Right renal cortex interstitium (tissue), 3 donors: ENCODE results near the gene KCNQ1. TPM values are rescaled to one million over a fixed set of nuclear protein-coding genes. Genes with fewer than 3 reads are reported as not detected.

ENCODE experiments used
- DNase-seq, 3 donors: peaks; one replicate each; pipeline ENCODE4 v3.0.0-alpha.2; 2013; ENCODE audit warnings: low read depth in 3 of 3, low spot score in 2 of 3
- polyA plus RNA-seq, 3 donors: library from polyadenylated mRNA; unstranded; fragments of 120-200 nt; gene quantifications; one replicate each; pipeline ENCODE4 v1.2.1, GENCODE V29; 2013; ENCODE audit not compliant: insufficient read length in 3 of 3

KCNQ1 gene
- polyA plus RNA-seq, 3 donors = 8.4 to 11.8 (median 10.2) TPM

GRCh38 chr11:2575591-2576051, 130.8 kb downstream of the KCNQ1 start:
- no peak for DNase-seq

DNA sequence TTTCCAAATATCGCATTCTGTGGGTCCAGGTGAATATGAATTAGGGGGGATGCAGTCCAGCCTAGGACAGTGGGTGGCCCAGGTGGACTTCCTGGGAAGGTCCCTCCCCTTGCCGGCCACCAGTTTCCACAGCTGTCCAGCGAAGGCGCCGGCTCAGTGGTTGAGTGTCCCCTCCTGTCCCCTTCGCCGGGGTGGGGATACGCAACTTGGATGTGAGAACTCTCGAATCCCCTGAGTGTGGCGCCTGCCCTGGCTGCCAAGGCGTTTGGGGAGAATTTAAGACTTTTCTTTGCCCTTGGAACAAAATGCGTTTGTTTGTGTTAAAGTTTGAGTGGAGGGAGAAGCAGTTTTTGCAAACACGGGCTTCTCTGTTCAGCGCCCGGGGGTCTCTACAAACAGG, 131.3 kb downstream of the KCNQ1 start:
- DNase-seq = no peak

DNA sequence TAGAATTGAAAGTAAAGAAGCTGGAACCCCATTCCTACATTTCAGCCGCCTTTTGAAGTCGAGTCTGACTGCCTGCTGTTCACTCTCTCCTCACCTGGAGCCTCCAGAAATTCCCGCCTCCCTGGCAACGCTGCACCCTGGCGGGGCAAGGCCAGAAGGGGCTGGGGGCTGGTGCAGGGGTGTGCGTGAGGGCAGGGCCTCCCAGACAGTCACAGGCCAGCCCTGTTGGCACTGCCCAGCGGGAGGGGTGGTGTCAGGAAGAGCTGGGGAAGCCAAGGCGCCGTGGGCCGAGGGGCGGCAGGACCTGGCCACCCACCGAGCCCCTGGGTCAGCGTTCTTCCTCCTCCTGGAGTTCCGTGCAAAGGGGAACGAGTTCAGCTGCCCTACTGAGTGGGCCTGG, 131.7 kb downstream of the KCNQ1 start:
- DNase-seq = no peak

DNA sequence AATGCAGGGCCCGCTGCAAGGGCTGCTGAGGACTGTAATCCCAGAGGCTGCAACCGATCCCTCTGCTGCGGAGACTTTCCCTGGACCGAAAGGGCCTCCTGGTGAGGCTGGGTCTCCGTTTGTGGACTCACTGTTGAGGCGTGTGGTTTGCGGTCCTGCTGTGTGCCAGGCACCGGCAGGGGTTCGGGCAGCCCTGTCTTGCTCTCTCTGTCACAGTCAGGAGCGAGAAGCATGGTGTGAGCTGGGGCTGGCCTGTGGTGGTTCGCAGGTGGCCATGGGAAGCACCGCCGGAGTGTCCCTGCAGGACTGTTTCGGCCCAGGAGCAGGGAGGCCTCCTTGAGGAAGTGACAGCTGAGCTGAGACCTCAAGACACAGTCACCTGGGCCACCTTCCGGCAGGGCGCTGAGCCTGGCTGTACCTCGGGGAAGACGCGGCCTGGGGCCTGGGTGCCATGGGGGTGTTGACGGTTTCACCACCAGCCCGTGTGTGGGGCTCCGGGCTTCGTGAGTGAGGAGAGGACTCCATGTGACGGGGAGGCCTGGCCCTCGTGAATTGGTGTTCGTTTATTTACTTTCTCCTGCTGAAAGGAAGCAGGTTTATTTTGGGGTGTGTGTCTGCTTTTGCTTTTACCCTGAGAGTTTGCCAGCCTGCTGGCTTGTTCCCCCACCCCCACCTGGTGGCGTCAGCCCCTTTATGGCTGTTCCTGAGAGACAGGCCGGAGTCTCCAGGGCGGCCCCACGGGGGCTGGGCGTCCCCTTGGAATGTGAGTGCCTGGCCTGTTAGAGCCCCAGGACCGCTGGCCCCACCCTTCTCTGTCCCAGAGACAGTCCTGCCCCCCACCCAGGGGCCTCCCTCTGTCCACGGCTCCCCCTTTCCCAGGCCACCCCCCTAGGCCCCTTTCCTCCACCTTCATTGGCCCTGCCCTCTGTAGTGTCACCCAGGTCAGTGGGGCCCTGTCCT, 132.5 kb downstream of the KCNQ1 start:
- no peak for DNase-seq

DNA sequence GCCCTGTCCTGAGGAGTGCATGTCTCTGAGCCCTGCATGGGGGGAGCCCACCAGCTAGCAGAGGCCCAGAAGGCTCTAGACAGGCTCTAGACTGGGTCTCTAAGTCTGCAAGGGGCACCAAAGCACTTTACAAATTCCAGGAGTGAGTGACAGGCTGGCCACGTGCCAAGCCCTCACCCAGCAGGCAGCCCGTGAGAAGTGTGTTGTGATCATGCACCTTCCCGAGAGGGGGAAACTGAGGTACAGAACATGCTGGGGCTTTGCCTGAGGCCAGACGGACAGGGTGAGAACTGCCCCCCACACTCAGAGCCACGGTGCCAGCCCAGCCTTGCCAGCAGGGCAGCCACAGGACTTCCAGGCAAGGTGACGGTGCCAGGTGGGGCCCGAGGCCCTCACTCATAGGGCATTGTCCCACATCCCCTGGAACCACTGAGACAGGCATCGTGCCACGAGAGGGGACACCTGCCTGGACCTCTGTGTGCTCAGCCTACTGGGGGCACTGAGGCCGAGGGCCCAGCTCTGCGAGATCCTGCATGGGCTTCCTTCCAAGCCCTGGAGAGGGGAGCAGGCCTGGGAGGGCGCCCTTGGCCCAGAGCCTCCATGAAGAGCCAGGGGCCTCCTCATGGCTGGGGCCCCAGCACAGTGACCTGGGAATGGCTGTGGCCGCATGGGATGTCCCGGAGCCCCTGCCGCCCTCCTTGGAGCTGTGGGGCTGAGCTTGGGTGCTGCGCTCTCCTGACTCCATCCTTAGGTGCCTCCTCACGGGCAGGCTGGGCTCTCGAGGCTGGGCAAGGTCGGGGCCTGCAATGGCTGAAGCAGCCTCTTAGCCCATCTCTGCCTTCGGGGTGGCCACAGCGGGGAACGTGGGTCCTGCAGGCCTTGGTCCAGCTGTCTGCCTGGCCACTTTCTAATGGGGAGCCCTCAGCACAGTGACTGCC, 133.5 kb downstream of the KCNQ1 start:
- DNase-seq = no peak

GRCh38 chr11:2578929-2579270, 134.1 kb downstream of the KCNQ1 start:
- DNase-seq = no peak

- no peak for DNase-seq
These were observed 134.7 kb downstream of the KCNQ1 start for GRCh38 chr11:2579315-2580060.

GRCh38 chr11:2580061-2580421, 135.2 kb downstream of the KCNQ1 start:
- no peak for DNase-seq

- no peak for DNase-seq
These were observed 135.8 kb downstream of the KCNQ1 start for GRCh38 chr11:2580571-2581001.

DNA sequence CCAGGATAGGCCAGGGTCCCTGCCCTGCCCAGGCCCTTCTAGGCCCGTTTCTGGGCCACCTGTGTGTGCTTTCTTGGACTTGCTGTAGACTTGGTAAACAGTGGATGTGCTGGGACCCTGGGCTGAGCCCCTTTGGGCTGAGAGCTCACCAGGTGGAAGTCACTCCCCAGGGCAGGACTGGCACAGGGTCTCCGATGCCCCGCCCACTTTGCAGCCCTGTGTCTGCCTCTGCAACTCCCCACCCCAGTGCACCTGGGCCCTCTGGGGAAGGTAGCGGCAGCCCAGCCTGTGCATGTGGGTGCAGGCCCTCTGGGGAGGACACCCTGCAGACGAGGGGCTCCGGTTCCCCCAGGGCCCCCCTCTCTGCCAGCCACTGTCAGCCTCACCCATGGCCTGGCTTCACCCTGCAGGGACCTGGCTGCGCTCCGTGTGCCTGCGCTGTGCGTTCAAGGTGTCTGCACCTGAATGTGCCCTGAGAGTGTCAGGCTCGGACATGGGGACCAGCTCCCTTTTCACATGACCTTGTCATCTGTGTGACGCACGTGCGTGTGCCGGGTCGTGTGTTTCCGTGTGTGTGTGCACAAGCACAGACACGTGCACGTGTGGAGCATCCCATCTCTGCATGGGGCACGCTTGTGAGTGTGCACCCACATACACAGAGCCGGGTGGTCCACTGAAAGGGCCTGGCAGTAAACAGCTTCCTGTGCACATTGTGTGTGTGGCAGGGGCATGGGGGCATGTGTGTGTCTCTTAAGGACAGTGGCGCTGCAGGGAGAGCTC, 136.5 kb downstream of the KCNQ1 start:
- DNase-seq = no peak

- no peak for DNase-seq
These were observed 137.1 kb downstream of the KCNQ1 start for GRCh38 chr11:2581931-2582350.

DNA sequence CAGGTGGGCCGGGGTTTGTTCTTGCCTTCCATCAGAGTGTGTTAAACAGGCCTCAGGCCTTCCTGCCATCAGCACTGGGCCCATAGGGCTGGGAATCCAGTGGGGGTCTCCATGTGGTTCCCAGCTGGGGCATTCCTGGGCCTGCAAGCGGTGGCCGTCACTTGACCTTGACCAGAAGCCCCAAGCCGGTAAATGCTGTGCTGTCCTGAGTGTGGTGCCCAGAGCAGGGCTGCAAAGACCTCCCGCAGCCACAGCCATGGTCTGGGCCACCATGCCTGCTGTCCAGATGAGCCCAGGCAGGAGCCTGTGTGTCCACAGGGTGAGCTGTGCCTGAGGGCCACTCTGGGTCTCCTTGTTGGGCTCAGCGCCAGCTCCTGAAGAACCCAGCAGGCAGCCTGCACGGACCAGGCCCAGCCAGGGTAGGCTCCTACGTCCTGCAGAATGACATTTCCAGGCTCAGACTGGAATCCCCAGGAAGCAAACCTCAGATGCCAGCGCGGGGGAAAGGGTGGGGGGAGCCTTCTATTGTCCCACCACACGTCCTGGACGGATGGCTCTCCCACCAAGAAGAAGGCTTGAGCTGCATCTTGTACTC, 137.6 kb downstream of the KCNQ1 start:
- no peak for DNase-seq

- DNase-seq = no peak
These were observed 138.3 kb downstream of the KCNQ1 start for GRCh38 chr11:2582946-2583604.

- DNase-seq = no peak
These were observed 138.8 kb downstream of the KCNQ1 start for GRCh38 chr11:2583605-2583958.

- no peak for DNase-seq
These were observed 139.6 kb downstream of the KCNQ1 start for GRCh38 chr11:2584434-2584811.

DNA sequence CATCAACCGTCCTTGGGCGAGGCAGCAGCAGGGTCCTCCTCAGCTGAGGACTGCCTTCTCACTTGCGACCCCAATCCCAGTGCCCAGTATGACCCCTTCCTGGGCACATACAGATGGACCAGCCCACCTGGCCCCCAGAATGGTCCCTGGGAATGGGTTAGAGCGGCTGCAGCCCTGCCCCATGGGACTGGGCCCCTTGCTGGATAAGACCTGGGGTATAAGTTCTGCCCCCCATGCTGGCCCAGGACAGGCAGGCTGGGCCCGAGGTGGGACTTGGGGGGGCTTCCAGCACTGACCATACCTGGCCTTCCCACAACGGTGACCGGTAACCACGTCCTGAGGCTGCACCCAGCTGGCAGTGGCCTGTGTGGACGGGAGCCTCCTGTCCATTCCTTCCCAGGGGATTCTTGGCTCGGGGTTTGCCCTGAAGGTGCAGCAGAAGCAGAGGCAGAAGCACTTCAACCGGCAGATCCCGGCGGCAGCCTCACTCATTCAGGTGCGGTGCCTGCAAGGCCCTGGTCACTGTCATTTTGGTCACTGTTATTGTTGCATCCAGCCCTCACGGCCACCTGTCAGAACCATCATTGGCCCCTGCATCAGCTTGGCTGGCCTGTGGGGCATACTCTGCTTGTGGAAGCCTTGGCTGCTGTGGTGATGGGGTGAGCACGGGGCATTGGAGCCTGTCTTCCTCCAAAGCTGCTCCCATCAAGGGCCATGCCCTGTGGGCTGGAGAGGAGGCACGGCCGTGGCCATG, 140.2 kb downstream of the KCNQ1 start:
- no peak for DNase-seq

GRCh38 chr11:2585566-2586086, 140.8 kb downstream of the KCNQ1 start:
- DNase-seq = no peak
